Pericardium fibroblast (primary cell): ENCODE data around the gene PDE6G. TPM values are rescaled to one million over a fixed set of nuclear protein-coding genes. Genes with fewer than 3 reads are reported as not detected.

ENCODE experiments used
- total RNA-seq: library from RNA; depleted of rRNA; stranded (reverse); fragments of >200 nt; gene quantifications from 2 replicates; pipeline ENCODE4 v1.2.3, GENCODE V29; 2015

Gene PDE6G
- not detected in 2 replicates for total RNA-seq

DNA sequence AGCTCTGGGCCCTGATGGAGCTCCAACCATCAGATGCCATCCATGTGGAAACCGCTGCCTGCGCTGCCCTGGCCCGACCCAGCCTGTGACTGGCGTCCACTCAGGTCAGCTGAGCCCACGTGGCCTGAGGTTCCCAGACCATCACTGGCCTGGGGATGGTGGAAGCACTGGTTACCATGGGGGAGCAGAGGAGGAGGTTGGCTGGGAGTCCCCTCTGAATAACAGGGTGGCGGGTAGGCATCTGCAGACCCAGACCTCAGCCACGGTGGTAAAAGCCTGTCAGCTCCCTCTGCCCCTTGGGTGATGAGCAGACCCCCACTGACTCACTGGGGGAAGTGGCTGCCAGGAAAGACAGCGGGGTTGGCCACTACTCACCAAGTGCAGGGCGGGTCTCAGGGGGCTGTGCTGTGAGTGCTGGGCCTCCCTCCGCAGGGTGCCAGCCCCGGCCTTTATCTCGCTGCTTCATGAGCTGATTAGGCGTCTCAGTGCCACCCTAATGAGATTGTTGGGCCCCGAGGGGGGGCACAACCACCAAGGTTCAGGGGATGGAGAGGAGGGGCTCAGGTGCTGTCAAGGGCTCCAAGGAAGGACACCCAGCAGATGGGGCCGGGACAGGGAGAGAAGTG, at the start of gene PDE6G:
Gene PDE6G (minus strand): TSS at position 425 of the 626 bp plus-strand sequence. CDS start 3,237 bp downstream, outside the sequence.

DNA sequence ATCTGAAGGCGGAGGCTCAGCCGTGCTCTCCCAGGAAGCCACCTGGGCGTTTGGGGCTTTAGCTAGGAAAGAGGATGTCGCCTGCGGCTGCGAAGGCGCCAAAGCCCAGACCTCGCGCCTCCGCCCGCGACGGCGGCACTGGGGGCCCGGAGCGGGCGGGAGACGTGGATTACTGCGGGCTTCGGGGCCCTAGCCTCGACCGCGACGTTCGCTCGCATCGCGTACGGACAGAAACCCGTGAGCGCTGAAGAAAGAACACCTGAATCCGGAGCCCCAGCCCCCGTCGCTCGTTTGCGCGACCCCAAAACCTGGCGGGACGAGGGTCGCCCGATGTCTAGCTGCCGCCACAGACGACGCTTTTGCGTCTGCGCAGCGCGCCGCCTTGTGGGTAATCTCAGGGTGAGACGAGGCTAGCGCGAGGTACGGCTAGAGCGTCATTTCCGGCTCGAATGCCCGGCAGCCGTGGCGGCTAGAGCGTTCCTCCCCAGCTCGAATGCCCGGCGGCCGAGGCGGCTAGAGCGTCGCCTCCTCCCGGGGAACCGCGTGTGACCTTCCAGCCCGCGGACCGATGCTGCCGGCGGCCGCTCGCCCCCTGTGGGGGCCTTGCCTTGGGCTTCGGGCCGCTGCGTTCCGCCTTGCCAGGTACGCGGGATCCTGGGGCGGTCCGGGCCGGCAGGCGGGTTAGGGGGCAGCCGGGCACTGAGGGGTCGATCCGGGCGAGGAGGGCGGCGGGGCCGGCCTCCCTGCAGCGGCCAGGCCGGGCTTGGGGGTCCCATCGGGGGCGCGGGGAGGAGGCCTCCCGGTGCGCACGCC, 46.8 kb upstream of the PDE6G start, which contains the start of gene MRPL12:
Gene MRPL12 (plus strand): TSS at position 434 of the 813 bp plus-strand sequence. CDS start 135 bp downstream, at position 569.

DNA sequence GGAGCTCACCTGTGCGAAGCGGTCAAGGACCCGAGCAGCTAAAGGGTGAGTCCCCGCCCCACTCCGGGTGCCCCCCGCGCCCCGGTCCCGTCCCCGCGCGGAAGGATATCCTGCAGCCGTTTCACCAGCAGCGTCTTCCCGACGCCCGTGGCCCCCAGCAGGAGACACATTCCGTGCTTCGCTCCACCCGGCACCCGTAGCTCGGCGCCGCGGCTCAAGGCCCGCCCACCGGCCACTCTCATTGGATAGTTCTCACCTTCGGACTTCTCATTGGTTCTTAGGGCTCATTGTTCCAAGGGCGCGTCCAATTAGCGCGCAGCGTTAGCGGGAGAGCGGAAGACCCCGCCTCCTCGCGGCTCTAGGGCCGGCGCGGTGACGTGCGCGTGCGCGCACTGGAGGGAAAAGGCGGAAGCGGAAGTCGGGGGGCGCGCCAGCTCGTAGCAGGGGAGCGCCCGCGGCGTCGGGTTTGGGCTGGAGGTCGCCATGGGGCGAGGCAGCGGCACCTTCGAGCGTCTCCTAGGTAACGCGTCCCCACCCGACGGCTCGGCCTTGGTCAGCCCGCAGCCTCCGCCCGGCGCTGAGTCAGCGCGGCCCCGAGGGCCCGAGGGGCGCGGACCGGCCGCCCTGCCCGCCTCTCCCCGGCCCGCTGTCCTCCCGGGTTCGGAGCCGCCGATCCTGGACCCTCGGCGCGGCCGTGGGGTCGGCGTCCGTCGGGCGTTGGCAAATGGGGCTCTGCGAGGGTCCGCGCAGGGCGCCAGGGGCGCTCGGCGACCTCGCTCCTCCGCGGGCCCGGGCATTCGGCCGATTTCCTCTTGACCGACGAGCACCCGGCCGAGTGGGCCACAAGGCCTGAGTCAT, 27.5 kb upstream of the PDE6G start, which contains the start of the genes ARL16 and HGS:
Gene ARL16 (minus strand): TSS at position 214 of the 858 bp plus-strand sequence. CDS start 44 bp downstream, at position 170.
Gene HGS (plus strand): TSS at position 428 of the 858 bp plus-strand sequence. CDS start 56 bp downstream, at position 484.

DNA sequence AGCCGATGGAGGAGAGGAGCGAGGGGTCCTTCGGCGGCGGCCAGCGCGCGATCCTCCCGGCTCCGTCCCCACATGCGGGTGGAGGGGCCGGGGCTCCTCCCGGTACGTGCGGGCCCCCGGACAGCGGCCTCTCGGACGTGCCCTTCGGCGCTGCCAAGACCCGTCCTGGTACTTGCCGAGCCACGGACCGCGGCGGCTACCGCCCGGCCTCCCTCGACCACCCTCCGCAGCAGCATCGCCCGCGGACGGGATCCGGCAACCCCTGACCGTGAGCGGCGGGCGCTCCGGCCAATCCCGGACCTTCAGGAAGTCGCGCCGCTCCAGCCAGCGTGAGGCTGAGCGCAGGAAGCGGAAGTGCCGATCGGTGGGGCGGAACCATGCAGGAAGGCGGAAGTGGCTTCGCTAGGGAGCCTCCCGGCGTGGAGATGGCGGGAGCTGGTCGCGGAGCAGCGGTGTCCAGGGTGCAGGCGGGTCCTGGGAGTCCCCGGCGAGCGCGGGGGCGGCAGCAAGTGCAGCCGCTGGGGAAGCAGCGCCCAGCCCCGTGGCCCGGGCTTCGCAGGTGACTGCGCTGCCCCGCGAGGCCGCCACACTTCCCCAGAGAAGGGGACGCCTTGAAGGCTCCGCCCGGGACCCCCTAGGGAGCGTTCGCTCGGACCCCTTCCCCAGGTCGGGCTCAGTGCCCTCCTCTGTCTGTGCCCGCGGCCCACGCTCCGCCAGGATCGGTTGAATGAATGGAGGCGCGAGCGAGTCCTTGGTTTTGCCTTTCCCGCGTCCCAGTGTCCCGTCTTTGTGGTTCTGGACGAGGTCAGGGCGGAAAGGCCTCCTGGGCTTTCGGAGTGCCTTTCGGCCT, 10.2 kb upstream of the PDE6G start, which contains the start of the genes CCDC137 and OXLD1:
Gene CCDC137 (plus strand): TSS at position 396 of the 850 bp plus-strand sequence. CDS start 30 bp downstream, at position 426.
Gene OXLD1 (minus strand): TSS at position 264 of the 850 bp plus-strand sequence. CDS start 28 bp downstream, at position 236.

DNA sequence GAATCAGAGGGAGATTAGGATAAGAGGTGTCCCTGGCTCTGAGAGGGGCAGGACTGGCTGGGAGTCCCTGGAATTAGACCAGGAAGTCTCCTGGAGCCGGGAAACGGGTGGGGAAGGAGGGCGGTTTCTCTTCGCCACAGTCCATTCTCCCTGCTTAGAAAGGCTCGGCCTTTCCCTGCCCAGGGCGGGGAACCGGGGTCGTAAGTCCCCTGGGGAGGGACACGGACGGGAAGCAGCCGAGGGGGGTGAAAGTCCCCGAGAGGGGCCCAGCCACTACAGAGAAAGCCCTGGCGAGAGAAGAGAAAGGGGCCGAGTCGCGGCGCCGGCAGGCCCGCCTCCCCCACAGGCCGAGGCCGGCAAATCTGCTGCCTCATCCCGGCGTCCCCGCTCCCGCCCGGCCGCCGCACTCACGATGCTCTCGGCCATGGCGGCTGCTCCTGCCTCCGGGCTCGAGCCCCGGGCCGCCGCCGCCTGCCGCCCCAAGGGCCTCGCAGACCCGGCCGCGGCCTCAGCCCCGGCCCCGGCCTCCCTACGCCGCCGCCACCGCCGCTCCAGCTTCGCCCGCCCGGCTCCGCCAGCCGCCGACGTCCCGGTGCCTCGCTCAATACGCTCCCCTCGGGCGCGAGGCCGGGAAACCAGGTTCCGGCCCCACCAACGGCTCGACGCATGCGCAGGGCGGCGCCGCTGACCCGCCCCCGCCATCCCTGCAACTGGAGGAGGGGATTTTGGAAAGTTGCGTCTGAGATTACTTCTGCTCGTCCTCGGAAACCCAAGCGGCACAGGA, 19.6 kb downstream of the PDE6G start, which contains the start of the genes NPLOC4 and TSPAN10:
Gene NPLOC4 (minus strand): TSS at position 608 of the 784 bp plus-strand sequence. CDS start 182 bp downstream, at position 426.
Gene TSPAN10 (plus strand): TSS at position 692 of the 784 bp plus-strand sequence. CDS start 5,217 bp downstream, outside the sequence.

Other genes starting within 250 kb of the PDE6G start
- gene ACTG1, start 143.7 kb downstream of the PDE6G start, total RNA-seq = 4,687 and 7,079 TPM in 2 replicates
- gene FSCN2, start 128.2 kb downstream of the PDE6G start, total RNA-seq = 0.23 TPM in 1 of 2 replicates, not detected in the other
- 25.4 and 35.6 TPM in 2 replicates for gene FAAP100, start 104.2 kb downstream of the PDE6G start, total RNA-seq
- gene NPLOC4, start 19.4 kb downstream of the PDE6G start, total RNA-seq = 44.8 and 48.2 TPM in 2 replicates
- 1.2 and 1.4 TPM in 2 replicates for gene TSPAN10, start 19.3 kb downstream of the PDE6G start, total RNA-seq
- gene OXLD1, start 10.1 kb upstream of the PDE6G start, total RNA-seq = 40.1 and 72.2 TPM in 2 replicates
- 11.3 and 16.8 TPM in 2 replicates for gene CCDC137, start 10.2 kb upstream of the PDE6G start, total RNA-seq
- gene ARL16, start 27.3 kb upstream of the PDE6G start, total RNA-seq = 27.7 and 51.7 TPM in 2 replicates
- gene HGS, start 27.5 kb upstream of the PDE6G start, total RNA-seq = 56.9 and 81.2 TPM in 2 replicates
- gene MRPL12, start 46.8 kb upstream of the PDE6G start, total RNA-seq = 51.1 and 76.6 TPM in 2 replicates
- gene SLC25A10, start 55.7 kb upstream of the PDE6G start, total RNA-seq = 10.7 and 22.4 TPM in 2 replicates
- gene GCGR, start 147.6 kb upstream of the PDE6G start, total RNA-seq = not detected in 2 replicates
- gene MCRIP1, start 176.7 kb upstream of the PDE6G start, total RNA-seq = 131 and 142 TPM in 2 replicates
- not detected in 2 replicates for gene PPP1R27, start 178.5 kb upstream of the PDE6G start, total RNA-seq
- 1,324 and 2,574 TPM in 2 replicates for gene P4HB, start 204.0 kb upstream of the PDE6G start, total RNA-seq
- 174 and 302 TPM in 2 replicates for gene ARHGDIA, start 214.8 kb upstream of the PDE6G start, total RNA-seq
- 83.6 and 98.5 TPM in 2 replicates for gene ALYREF, start 235.0 kb upstream of the PDE6G start, total RNA-seq
- gene ANAPC11, start 235.2 kb upstream of the PDE6G start, total RNA-seq = 192 and 206 TPM in 2 replicates
- 1.1 and 2.0 TPM in 2 replicates for gene NPB, start 245.7 kb upstream of the PDE6G start, total RNA-seq